H1 (cell line): ENCODE data around the gene NDRG4. TPM values are rescaled to one million over a fixed set of nuclear protein-coding genes. Genes with fewer than 3 reads are reported as not detected.
A peak's percentile ranks its signal among the peaks of the same experiment; 100 is the strongest.

ENCODE experiments used
- CTCF ChIA-PET: fragments of 300-600 bp; sonication (Branson Sonifier 250); formaldehyde crosslinking; loops from one replicate; lab custom pipeline; 2021; ENCODE audit not compliant: partially characterized antibody; lab: Charles Lee
- POLR2A ChIA-PET: fragments of 300-600 bp; sonication (Branson Sonifier 250); formaldehyde crosslinking; loops from one replicate; lab custom pipeline; 2021; ENCODE audit warnings: inconsistent platforms; ENCODE audit not compliant: partially characterized antibody; lab: Charles Lee
- DNase-seq, 2 experiments: peaks; one replicate each; pipeline versions ENCODE4 v3.0.0 to v3.0.0-alpha.2; 2010 to 2022; ENCODE audit warnings: low spot score in 2 of 2, low read depth in 1 of 2, mixed read lengths in 1 of 2
- FAIRE-seq: peaks from 2 replicates; lab custom pipeline; 2011; peaks lifted over from hg19 to GRCh38; lab: Jason Lieb, UNC
- H2AFZ ChIP-seq: 2 replicates; pipeline ENCODE4 v1.8.1; 2012; ENCODE audit warnings: low read length, inconsistent platforms
- H2AK5ac ChIP-seq: 2 replicates; pipeline ENCODE4 v1.6.1; 2013; ENCODE audit warnings: low read depth, low read length
- H2BK120ac ChIP-seq: replicated peaks from 2 replicates; pipeline ENCODE3; 2013; ENCODE audit warnings: low read depth, low read length, inconsistent platforms
- H2BK12ac ChIP-seq: 2 replicates; pipeline ENCODE4 v1.6.1; 2013; ENCODE audit warnings: low read depth, low read length
- H2BK15ac ChIP-seq: 2 replicates; pipeline ENCODE4 v1.6.1; 2013; ENCODE audit warnings: low read length
- H2BK20ac ChIP-seq: 2 replicates; pipeline ENCODE4 v1.6.1; 2013; ENCODE audit warnings: low read length
- H2BK5ac ChIP-seq: 2 replicates; pipeline ENCODE4 v1.6.1; 2013; ENCODE audit warnings: low read depth, low read length
- H3K14ac ChIP-seq: 2 replicates; pipeline ENCODE4 v1.6.1; 2013; ENCODE audit warnings: inconsistent platforms; ENCODE audit not compliant: insufficient read length
- H3K18ac ChIP-seq: 2 replicates; pipeline ENCODE4 v1.6.1; 2013; ENCODE audit warnings: low read length; ENCODE audit errors: extremely low read depth
- H3K23ac ChIP-seq: 2 replicates; pipeline ENCODE4 v1.6.1; 2013; ENCODE audit warnings: inconsistent platforms; ENCODE audit not compliant: insufficient read length
- H3K23me2 ChIP-seq: 2 replicates; pipeline ENCODE4 v1.6.1; 2013; ENCODE audit warnings: low read depth, low read length
- H3K27ac ChIP-seq: 2 replicates; pipeline ENCODE4 v1.6.1; 2011; ENCODE audit warnings: low read depth, low read length, inconsistent platforms
- H3K27me3 ChIP-seq, 4 experiments: replicated peaks in 1 of 4; 1 replicate in 1 of 4; 2 replicates in 3 of 4; pipeline versions ENCODE4 v1.6.1 to v1.8.1; 2011 to 2013; ENCODE audit warnings: low read length in 3 of 4, mild to moderate bottlenecking in 3 of 4, inconsistent platforms in 2 of 4, mixed read lengths in 2 of 4, moderate library complexity in 1 of 4; ENCODE audit not compliant: control insufficient read depth in 3 of 4, insufficient read depth in 3 of 4; ENCODE audit errors: extremely low read depth in 1 of 4
- H3K36me3 ChIP-seq, 4 experiments: 2 replicates each; pipeline versions ENCODE4 v1.6.1 to v1.8.1; 2011 to 2013; ENCODE audit warnings: mild to moderate bottlenecking in 4 of 4, low read length in 3 of 4, moderate library complexity in 2 of 4, control low read depth in 1 of 4, inconsistent platforms in 1 of 4; ENCODE audit not compliant: insufficient read depth in 4 of 4, control insufficient read depth in 2 of 4
- H3K4ac ChIP-seq: replicated peaks from 2 replicates; pipeline ENCODE3; 2013; ENCODE audit warnings: low read length, low read depth, mixed read lengths, inconsistent platforms; ENCODE audit not compliant: insufficient read length
- H3K4me1 ChIP-seq, 4 experiments: replicated peaks in 1 of 4; 1 replicate in 1 of 4; 2 replicates in 3 of 4; pipeline versions ENCODE4 v1.6.1 to v1.8.1; 2011 to 2013; ENCODE audit warnings: low read length in 3 of 4, inconsistent platforms in 2 of 4, mixed read lengths in 1 of 4; ENCODE audit not compliant: insufficient read depth in 4 of 4, control insufficient read depth in 3 of 4
- H3K4me2 ChIP-seq, 2 experiments: 2 replicates each; pipeline versions ENCODE4 v1.6.1 to v1.8.1; 2011 to 2013; ENCODE audit warnings: low read depth in 2 of 2, low read length in 2 of 2, control low read depth in 1 of 2, inconsistent platforms in 1 of 2, mild to moderate bottlenecking in 1 of 2; ENCODE audit not compliant: insufficient read depth in 1 of 2
- H3K4me3 ChIP-seq, 4 experiments: fragments of 200-600, 300-600 bp in 1 of 4; sonication (generic), shearing (Covaris generic), sonication (Bioruptor Twin) in 1 of 4; 2 replicates each; pipeline versions ENCODE4 v1.5.1 to v1.8.1; 2011 to 2016; ENCODE audit warnings: low read length in 4 of 4, low read depth in 3 of 4, control low read depth in 2 of 4, inconsistent platforms in 2 of 4, mild to moderate bottlenecking in 2 of 4, mixed read lengths in 1 of 4, moderate library complexity in 1 of 4; ENCODE audit not compliant: insufficient read depth in 2 of 4; ENCODE audit errors: extremely low read depth in 1 of 4
- H3K56ac ChIP-seq: replicated peaks from 2 replicates; pipeline ENCODE3; 2013; ENCODE audit warnings: low read depth, mild to moderate bottlenecking, mixed read lengths, low read length, inconsistent platforms; ENCODE audit not compliant: insufficient read length
- H3K79me1 ChIP-seq: 2 replicates; pipeline ENCODE4 v1.6.1; 2013; ENCODE audit warnings: low read depth, low read length, control low read depth
- H3K79me2 ChIP-seq, 2 experiments: 2 replicates each; pipeline versions ENCODE4 v1.6.1 to v1.8.1; 2012 to 2013; ENCODE audit warnings: low read length in 2 of 2, mild to moderate bottlenecking in 2 of 2, inconsistent platforms in 1 of 2; ENCODE audit not compliant: insufficient read depth in 2 of 2, control insufficient read depth in 1 of 2
- H3K9ac ChIP-seq, 4 experiments: replicated peaks in 1 of 4; 1 replicate in 1 of 4; 2 replicates in 3 of 4; pipeline versions ENCODE4 v1.6.1 to v1.8.1; 2011 to 2013; ENCODE audit warnings: low read depth in 3 of 4, low read length in 3 of 4, control low read depth in 2 of 4, mild to moderate bottlenecking in 2 of 4, moderate library complexity in 2 of 4, inconsistent platforms in 1 of 4; ENCODE audit errors: extremely low read depth in 1 of 4
- H3K9me3 ChIP-seq, 2 experiments: 2 replicates each; pipeline versions ENCODE4 v1.6.1 to v1.8.1; 2012 to 2013; ENCODE audit warnings: mild to moderate bottlenecking in 2 of 2, moderate library complexity in 2 of 2, control low read depth in 1 of 2, inconsistent platforms in 1 of 2, low read depth in 1 of 2, low read length in 1 of 2, mixed read lengths in 1 of 2; ENCODE audit not compliant: insufficient read depth in 2 of 2
- H4K20me1 ChIP-seq, 2 experiments: replicated peaks in 1 of 2; 2 replicates each; pipeline versions ENCODE3 to v1.8.1; 2011 to 2013; ENCODE audit warnings: inconsistent platforms in 2 of 2, low read length in 2 of 2, mild to moderate bottlenecking in 1 of 2; ENCODE audit not compliant: insufficient read depth in 2 of 2, control insufficient read depth in 1 of 2
- H4K5ac ChIP-seq: 2 replicates; pipeline ENCODE4 v1.6.1; 2013; ENCODE audit warnings: low read length, low read depth, mixed read lengths, inconsistent platforms; ENCODE audit not compliant: insufficient read length
- H4K8ac ChIP-seq: 2 replicates; pipeline ENCODE4 v1.8.0; 2013; ENCODE audit warnings: mild to moderate bottlenecking, moderate library complexity, low read length, inconsistent platforms; ENCODE audit not compliant: insufficient read depth; ENCODE audit errors: extremely low read depth
- H4K91ac ChIP-seq: replicated peaks from 2 replicates; pipeline ENCODE3; 2013; ENCODE audit warnings: low read length, mixed read lengths, inconsistent platforms; ENCODE audit not compliant: insufficient read length
- CEBPB ChIP-seq: IDR thresholded peaks from 2 replicates; pipeline ENCODE4 v1.6.1; 2012; ENCODE audit warnings: low read depth, low read length
- CHD1 ChIP-seq: IDR thresholded peaks from 2 replicates; pipeline ENCODE4 v1.6.1; 2012; ENCODE audit warnings: low read depth, low read length, improper control_type of control experiment
- CHD2 ChIP-seq: IDR thresholded peaks from 2 replicates; pipeline ENCODE4 v1.6.1; 2012; ENCODE audit warnings: low read length, improper control_type of control experiment
- CTBP2 ChIP-seq: IDR thresholded peaks from 2 replicates; pipeline ENCODE4 v1.7.0; 2011; ENCODE audit warnings: borderline replicate concordance, mild to moderate bottlenecking, moderate library complexity, mixed read lengths, low read length; ENCODE audit not compliant: insufficient read depth, insufficient read length
- GTF2F1 ChIP-seq: IDR thresholded peaks from 2 replicates; pipeline ENCODE4 v1.6.1; 2012; ENCODE audit warnings: low read depth, low read length, improper control_type of control experiment, borderline replicate concordance
- JUND ChIP-seq: IDR thresholded peaks from 2 replicates; pipeline ENCODE4 v1.6.1; 2011; ENCODE audit warnings: mild to moderate bottlenecking, improper control_type of control experiment, low read length
- KDM5A ChIP-seq: fragments of 200-600 bp; IDR thresholded peaks from 2 replicates; pipeline ENCODE4 v1.7.1; 2012; ENCODE audit warnings: mild to moderate bottlenecking, low read length, inconsistent platforms, mixed read lengths
- RXRA ChIP-seq: IDR thresholded peaks from 2 replicates; pipeline ENCODE4 v1.6.1; 2011; ENCODE audit warnings: low read depth, mild to moderate bottlenecking, low read length, moderate library complexity; ENCODE audit not compliant: insufficient read depth
- SIN3A ChIP-seq, 2 experiments: IDR thresholded peaks in 1 of 2; conservative IDR thresholded peaks in 1 of 2; 2 replicates each; pipeline ENCODE4 v1.6.1; 2011 to 2012; ENCODE audit warnings: low read length in 2 of 2, improper control_type of control experiment in 1 of 2, low read depth in 1 of 2, mild to moderate bottlenecking in 1 of 2
- USF2 ChIP-seq: IDR thresholded peaks from 2 replicates; pipeline ENCODE4 v1.6.1; 2011; ENCODE audit warnings: low read length, improper control_type of control experiment
- WGBS, 2 experiments: shearing (Covaris generic) in 1 of 2; methylation state at CpG; one replicate each; pipeline versions ENCODE4 v1.1.6 to v1.1.7; 2013 to 2015; ENCODE audit warnings: low lambda C conversion rate in 2 of 2, mixed read lengths in 2 of 2, inconsistent platforms in 1 of 2, low coverage in 1 of 2, missing lambda C conversion rate in 1 of 2; ENCODE audit not compliant: insufficient replicate concordance in 2 of 2, insufficient coverage in 1 of 2, insufficient read length in 1 of 2; ENCODE audit errors: extremely low coverage in 1 of 2, missing lambda C conversion rate in 1 of 2; 5-methylcytosine and 5-hydroxymethylcytosine counted together
- polyA plus RNA-seq, 7 experiments: library from polyadenylated mRNA; depleted of rRNA in 3 of 7; stranded (reverse) in 5 of 7; unstranded in 2 of 7; fragments of >200 nt in 5 of 7; fragments of 200-250 nt in 2 of 7; gene quantifications; 1 replicate in 5 of 7; 2 replicates in 1 of 7; 4 replicates in 1 of 7; pipeline versions ENCODE4 v1.2.1 to v1.2.3, GENCODE V29; 2011 to 2013; ENCODE audit warnings: missing spikeins in 2 of 7, mixed read lengths in 2 of 7
- total RNA-seq: library from RNA; stranded (reverse); fragmentation: NEBNext Ultra II Directional; extraction: Animal tissue kit (Norgen Biotek cat#: 25700); gene quantifications from 2 replicates; pipeline ENCODE4 v1.2.1, GENCODE V29; 2021
- TF ChIP-seq, protein P1 (sequence below): IDR thresholded peaks from 2 replicates; pipeline ENCODE4 v1.6.1; 2012; ENCODE audit warnings: inconsistent platforms

The NDRG4 gene
- total and polyA plus RNA-seq, 2 of the 8 experiments (the other 6 are each of a cell fraction or from before 2014, with no cell fraction given), result 20.8 to 30.9 TPM

DNA sequence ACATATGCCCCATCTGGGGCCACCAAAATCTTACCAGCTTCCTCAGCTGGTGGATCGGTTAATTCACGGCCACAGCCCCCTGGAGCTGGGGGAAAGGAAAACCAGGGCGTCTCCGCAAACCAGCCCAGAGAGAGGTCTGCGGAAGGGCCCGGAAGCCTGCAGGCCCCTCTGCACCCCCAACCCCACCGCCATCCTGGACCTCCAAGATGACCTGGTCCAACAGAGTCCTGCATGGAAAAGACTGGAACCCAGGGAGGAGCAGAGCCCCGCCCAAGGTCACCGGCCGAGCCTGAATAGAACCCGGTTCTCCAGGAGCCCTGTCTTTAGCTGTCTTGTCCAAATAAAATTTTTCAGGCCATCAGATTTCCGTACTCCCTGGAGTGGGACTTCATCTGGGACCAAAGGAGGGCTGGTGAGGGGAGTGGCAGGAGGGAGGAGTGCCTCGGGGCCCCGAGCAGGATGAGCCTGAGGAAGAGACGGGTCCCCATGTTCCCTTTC, 37.4 kb upstream of the NDRG4 start:
- Histone ChIP-seq H2BK15ac (no peak overlapping the region), H2AFZ (no peak overlapping the region), H4K20me1 (no peaks in the 10 kb centered on the region), H3K4ac (no peak overlapping the region), H3K4me2 (peak overlapping the region; percentile 90 to 95), H3K23me2 (peaks cover 20% of the 10 kb centered on the region), H2BK12ac (peak overlapping the region; percentile 60; the same call in 1 of the 2 replicates), H4K5ac (no peak overlapping the region), H3K18ac (no peak overlapping the region), H2BK5ac (no peak overlapping the region), H3K4me3 (peak overlapping the region; percentile 49 to 79 (median 55); a peak in 7 of 8 replicates), H3K36me3 (peaks cover 0 to 3% (median 0%) of the 10 kb centered on the region in 4 experiments; a peak in 1 of 8 replicates), H3K79me1 (no peaks in the 10 kb centered on the region), H3K4me1 (peaks cover 0 to 19% (median 7%) of the 10 kb centered on the region in 4 experiments; a peak in 6 of 7 replicates), H2BK20ac (no peak overlapping the region), H3K9ac (no peak overlapping the region), H2AK5ac (no peak overlapping the region), H3K23ac (no peak overlapping the region), H2BK120ac (no peak overlapping the region), H3K56ac (no peak overlapping the region), H3K27me3 (peaks cover 27 to 54% (median 47%) of the 10 kb centered on the region in 4 experiments), H3K9me3 (no peaks in the 10 kb centered on the region), H4K8ac (no peak overlapping the region), H3K14ac (no peak overlapping the region), H3K27ac (no peak overlapping the region), H3K79me2 (no peaks in the 10 kb centered on the region), H4K91ac (no peak overlapping the region)
- ChIA-PET CTCF (interaction anchor here (0.6 to 2.7 kb wide), 5 partner anchors 12 to 308 kb away, joined by 3 to 15 read pairs (median 4); no protein-coding TSS in a partner anchor), POLR2A (interaction anchor here (1.7 kb wide), 1 partner anchor 70 kb away, joined by 4 read pairs; the partner anchor contains the start of gene GINS3)
- 68% methylated on average over 15 of the region's 15 CpGs; no CpG with 5 or more reads in 1 of the 2 experiments for WGBS, 2 experiments
- FAIRE-seq, result no peak
- TF ChIP-seq USF2 (no peak), CHD2 (no peak), RXRA (no peak), CEBPB (no peak), CTBP2 (no peak), CHD1 (no peak), SIN3A (conservative IDR thresholded peaks at IDR 0.05 in 1 of 2, IDR thresholded peaks at IDR 0.05 in 1 of 2; ENCODE audit: low read depth in 1 of 2, low read length in 2 of 2) (no peak), GTF2F1 (no peak), KDM5A (no peak), JUND (no peak)
- TF ChIP-seq, protein P1, sequence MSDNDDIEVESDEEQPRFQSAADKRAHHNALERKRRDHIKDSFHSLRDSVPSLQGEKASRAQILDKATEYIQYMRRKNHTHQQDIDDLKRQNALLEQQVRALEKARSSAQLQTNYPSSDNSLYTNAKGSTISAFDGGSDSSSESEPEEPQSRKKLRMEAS, result no peak
- peak in 1 of 2 experiments; percentile 52 for DNase-seq
